HuH-7.5 (cell line): ENCODE measurements around the gene DYRK3.
A peak's percentile ranks its signal among the peaks of the same experiment; 100 is the strongest.
"Not testable (repeated sequence)": the region's sequence is repeated elsewhere in the genome, so short reads cannot be mapped to it uniquely, and the experiment has no call there.

ENCODE experiments used
- DNase-seq: peaks from one replicate; pipeline ENCODE4 v3.0.0; 2011; ENCODE audit warnings: low spot score

DYRK3 gene

DNA sequence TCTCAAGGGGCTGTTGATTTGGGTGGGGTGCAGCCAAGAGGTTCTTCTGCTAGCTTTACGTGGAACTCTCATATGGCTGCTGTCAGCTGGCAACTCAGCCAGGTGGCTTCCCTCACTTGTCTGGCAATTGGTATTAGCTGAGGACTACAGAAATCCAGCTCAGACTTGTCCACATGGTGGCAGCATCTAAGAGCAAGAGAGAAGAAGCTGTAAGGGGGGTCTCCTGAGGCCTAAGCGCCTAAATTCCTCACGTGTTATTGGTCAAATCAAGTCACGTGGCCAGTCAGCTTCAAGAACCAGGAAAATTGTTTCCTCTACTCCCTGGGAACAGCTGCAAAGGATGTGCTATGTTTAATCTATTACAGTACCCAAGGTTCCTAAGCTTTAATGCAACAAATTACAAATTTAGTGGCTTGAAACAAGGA lies 4.2 kb upstream of the DYRK3 start:
- DNase-seq, result peak; percentile 33

DNA sequence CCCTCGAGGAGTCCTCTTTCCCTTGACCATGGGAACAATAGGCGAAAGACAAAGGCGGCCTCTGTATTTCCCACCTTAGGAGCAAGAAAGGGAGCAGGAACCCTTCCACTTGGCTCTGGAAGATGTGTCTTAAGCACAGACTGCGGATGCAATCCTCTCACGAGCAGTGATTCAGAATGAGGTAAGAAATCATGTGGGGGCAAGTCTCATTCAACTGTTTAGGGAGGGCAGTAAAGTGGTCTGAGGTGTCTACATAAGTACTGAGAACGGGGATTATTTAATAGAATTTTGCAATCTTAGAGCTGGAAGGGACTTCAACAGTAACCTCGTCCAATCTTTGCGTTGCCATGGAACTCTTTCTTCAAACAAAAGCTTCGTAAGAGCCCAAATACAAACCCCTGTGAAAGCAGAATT lies 1.6 kb upstream of the DYRK3 start:
- no peak for DNase-seq

DNA sequence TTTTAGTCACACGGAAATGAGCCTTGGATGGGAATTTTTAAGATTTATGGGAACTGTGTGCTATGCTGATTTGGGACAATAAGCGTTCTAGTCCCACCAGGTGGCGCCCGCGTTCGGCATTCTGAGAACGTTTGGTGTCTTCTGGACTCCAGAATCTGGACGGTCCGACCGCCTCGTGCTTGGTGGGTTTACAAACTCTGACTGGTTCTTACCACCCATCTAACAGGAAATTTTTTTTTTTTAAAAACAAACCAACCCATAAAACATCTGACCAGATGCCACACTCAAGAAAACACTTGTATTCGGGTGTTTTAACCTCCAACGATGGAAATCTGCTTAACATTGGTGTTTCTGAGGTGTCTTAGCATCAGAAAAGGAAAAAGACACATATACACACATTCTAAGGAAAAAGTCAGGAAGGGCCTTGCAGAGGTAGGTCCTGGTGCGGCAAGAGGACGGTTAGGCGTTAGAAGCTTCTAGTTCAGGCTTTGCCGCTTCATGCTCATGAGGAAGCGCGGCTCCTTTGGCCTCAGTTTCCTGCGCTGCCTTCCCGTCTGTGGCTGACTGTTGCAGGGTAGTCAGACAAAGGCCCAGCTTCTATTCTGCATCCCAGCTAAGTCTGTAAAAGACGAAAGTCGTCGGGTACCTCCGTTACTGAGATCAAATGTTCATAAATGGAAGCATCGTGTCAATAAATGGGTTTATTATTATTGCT lies 814 bp upstream of the DYRK3 start:
- peak; percentile 28 for DNase-seq

DNA sequence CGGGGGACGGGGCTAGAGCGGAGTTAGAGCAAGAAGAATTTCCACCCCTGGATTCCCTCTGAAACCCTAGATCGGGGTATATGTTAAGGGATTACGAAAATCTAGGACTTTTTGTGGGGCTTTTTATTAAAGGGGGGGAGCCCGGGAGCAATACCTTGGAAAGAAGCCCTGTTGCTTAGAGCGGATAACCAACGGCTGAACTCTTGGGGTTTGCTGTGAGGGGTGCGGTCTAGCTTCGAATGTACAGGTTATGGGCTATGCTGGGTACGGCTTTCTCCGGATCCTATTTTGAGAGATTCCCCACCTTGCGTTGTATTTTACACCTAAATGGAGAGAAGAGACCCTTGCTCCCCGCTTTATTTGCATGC lies 626 bp downstream of the DYRK3 start:
- DNase-seq, result no peak

DNA sequence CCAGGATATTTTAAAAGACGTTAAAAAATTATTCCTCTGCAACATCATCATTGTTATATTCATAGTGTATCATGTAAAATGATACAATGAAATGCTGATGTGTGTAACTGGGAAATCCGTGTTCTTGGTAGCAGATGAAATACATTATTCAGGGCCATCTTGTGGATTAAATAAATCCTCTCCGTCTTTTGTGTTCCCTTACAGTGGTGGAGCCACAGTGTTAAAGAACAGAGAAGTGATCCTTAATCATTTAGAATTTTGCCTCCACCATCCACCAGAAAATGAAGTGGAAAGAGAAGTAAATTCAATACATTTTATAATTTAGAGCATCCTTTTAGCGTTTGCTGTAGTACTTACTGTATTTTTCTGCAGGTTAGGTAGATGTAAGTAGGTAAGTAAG lies 1.3 kb downstream of the DYRK3 start:
- DNase-seq, result no peak

DNA sequence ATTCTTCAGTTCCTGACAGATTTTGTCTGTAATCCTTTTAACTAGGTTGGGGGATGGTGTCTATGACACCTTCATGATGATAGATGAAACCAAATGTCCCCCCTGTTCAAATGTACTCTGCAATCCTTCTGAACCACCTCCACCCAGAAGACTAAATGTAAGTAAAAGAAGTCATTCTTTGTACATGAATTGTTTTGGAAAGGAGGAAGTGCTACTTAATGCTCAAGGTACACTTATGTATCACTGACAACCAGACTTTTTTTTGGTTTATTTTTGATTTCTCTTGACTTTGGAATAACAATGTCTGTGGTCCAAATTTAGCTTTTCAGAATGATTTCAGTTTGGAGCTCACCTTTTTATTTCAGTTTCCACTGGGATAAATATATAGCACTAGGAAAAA lies 2.3 kb downstream of the DYRK3 start:
- no peak for DNase-seq

DNA sequence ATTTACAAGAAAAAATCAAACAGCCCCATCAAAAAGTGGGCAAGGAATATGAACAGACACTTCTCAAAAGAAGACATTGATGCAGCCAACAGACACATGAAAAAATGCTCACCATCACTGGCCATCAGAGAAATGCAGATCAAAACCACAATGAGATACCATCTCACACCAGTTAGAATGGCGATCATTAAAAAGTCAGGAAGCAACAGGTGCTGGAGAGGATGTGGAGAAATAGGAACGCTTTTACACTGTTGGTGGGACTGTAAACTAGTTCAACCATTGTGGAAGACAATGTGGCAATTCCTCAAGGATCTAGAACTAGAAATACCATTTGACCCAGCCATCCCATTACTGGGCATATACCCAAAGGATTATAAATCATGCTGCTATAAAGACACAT lies 6.7 kb downstream of the DYRK3 start:
- not testable (repeated sequence) for DNase-seq

DNA sequence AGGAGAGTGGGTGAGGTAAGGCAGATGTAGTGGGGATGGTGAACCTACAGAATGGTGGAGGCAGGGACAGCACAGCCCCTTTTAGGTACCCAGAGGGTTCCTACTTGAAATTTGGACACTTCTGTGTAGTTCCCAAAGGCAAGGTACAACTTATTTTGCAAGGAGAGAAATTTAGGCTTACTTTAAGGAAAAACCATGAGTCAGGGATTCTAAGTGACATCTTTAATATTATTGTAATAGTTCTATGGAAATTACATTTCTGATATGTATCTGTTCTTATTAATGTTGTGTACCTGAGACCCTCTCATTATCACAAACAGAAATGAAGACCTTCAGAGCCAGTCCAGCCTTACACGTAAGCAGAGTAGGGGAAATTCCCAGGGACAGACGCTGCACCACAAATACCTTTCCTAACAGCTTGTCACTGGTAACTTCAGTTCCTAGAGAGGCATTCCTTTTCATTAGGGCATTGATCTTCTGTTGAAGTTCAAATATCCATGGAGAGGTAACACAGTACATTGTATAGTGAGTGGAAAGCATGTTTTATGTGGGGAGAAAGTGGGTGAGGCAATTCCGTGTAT lies 7.9 kb downstream of the DYRK3 start:
- DNase-seq, result no peak

DNA sequence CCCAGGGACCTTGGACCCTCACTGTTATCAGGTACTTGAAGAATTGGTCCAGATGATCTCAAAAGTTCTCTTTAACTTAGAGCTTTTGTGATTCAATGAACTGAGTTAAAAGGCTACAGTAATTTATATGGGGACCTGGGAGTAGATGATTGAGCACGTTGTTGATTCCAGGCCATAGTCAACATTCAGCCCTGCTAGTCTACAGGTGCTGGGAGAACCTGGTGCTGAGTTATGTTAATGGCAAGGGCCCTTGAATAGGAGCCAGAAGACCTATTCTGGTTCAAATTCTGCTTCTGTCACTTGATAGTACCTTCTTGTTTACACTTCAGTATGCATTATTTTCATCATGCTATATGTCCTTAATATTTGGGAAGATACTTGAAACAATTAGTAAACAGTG lies 11.2 kb downstream of the DYRK3 start:
- DNase-seq, result no peak

DNA sequence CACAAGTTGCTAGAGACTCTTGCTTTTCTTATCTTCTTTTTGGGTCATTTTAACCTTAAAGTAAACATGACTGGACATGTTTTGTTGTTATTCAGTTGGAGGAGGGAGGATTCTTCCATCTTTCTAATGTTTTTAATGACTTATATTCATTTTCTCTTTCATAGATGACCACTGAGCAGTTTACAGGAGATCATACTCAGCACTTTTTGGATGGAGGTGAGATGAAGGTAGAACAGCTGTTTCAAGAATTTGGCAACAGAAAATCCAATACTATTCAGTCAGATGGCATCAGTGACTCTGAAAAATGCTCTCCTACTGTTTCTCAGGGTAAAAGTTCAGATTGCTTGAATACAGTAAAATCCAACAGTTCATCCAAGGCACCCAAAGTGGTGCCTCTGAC lies 11.9 kb downstream of the DYRK3 start:
- no peak for DNase-seq

DNA sequence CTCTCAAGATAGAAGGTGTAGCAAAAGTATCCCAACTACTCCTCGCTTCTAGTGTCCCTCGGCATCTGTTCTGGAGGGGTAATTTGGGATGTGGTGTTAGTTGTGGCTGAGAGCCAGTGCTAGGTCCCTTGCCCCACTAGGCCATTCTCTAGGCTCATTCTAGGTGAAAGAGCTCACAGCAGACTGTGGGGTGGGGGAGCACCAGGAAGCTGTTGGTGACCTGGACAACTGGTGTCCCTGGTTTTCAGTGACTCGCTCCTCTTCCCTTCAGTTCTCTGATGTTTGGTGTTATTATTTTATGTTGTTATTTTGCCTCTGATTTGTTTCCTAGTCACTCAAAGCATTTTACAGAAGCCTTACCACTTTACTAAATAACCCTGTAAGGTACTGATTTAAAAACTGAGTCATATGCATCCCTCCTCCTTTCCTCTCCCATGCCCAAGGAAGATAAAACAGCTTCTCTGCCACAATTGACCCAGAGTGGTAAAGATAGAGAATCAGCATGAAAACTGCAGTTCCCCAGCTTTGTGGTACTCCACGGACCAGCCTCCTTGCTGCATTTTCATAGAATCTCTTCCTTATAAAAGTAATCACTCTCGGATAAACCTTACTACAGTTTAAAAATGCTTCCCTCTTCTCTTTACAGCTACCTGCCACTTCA lies 14.1 kb downstream of the DYRK3 start:
- no peak for DNase-seq

DNA sequence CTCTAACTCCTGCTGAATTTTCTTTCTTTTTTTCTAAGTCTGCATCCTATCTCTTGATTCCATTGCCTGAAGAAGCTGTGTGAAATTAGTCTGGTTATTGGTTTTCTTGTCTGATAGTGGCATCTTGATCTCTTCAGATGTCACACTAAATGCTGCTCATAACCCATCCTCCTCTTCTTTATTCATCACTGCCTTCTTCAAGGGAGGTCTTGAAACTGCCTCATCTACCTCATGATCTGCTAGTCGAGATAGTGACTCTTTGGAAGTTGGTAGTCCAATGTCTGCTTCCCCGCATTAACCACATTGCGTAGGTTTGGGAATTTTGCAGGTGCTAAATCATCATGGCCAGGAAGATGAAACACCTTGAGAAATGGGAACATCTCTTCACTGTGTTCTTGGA lies 15.7 kb downstream of the DYRK3 start:
- no peak for DNase-seq

DNA sequence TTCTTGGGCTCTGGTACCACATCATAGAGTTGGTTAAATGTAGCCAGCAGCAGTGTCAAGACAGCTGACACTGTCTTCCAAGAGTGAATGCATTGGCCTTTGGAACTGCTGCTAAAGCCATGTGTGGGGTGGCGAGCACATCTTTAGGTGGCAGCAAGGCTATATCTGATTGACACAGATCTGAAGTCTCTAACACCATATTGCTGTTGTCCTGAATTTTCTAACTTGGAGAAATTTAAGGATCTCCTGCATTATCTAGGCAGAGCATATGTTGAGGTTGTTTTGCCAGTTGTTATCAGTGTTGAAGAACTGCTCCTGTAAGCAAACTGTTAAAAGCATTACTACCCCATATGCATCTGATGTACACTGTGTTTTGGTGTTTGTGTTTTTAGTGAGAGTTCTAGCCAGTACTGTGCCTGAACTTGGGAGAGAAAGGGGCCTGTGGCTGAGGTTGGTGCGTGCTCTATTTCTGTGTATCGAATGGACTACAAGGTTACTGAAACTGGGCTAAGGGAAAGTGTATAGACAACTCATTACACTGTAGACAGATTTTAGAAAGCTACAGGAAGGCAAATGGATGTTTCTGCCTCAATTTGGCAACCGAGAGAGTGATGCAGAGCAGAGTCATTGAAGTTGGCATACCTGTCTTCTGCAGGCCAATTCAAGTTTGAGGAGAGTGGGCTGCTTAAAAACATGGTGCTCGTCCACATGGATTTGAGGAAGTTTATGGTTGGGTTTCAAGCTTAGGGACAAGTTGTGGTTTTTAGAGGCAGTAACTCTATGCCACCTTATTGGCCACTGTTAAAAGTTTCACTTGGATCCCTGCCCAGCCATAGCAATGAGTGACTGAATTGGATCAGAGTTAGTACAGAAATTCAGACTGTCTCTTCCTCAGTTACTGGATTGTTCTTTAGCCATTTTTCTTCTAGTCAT lies 16.9 kb downstream of the DYRK3 start:
- no peak for DNase-seq

DNA sequence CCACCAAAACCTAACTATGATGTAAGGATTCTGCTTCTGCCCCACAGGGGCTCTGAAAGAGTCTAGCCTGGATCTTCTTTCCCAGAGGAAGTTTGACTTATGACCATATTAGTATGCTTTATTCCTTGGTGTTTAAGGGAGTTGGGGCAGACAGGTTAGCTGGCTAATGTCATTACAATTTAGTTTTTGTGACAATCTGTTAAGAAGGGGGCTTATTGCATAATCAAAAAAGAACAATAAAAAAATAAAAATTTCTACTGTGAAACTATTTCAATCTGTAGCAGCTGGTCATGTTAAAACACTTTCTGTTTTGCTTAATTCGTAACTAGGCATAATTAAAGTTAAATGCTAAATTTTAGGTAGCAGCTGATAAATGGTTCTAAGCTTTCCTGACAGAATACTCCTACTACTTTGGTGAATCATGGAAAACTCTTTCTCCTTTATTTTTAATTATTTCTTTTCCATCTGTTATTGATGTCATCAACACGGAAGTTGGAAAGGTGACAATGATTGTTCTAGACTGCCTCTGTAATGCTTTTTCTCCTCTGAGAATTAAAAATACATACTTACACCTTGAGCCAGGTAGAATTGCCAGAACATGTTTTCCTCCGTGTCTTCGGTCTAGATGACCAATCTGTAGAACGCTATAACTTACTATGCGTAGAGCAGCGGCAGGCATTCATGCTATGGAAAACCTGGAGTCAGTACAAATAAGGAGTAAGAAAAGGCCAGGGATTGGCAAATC lies 18.6 kb downstream of the DYRK3 start:
- DNase-seq, result no peak

DNA sequence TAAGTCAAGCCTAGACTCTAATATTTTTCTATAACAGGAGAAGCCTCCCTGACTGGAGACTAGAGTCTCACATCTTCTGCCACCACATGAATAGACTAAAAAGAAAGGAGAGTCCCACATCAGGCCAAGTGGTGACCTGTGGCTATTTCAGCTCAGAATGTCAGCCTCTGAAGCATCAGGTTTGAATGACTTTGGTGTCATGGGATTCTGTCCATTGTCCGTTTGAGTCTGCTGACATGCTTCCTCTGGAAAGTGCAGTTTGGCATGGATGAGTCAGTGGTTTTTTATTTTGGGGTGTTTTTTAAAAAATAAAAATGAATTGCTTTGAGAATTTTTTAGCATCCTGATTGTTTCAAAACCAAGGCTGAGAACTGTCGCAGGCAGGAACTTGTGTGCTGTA lies 19.5 kb downstream of the DYRK3 start:
- no peak for DNase-seq

DNA sequence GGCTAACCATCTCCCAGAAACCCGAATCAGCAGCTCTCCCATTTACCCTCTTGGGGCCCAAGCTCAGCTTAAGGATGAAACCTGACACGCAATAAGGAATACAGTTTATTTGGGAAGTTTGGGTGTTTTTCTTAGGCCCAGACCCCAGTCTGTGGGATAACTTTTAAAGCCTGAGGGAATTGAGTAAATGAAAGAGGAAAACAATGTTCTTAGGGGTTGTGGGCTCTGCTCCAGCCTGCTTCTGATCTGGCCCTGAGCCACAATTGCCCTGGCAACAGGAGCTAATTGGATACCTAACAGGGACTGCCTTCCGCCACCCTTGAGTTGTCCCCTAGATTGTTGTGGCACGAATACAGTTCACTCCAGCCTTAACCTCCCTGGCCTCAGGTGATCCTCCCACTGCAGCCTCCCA lies 20.1 kb downstream of the DYRK3 start:
- DNase-seq, result no peak

DNA sequence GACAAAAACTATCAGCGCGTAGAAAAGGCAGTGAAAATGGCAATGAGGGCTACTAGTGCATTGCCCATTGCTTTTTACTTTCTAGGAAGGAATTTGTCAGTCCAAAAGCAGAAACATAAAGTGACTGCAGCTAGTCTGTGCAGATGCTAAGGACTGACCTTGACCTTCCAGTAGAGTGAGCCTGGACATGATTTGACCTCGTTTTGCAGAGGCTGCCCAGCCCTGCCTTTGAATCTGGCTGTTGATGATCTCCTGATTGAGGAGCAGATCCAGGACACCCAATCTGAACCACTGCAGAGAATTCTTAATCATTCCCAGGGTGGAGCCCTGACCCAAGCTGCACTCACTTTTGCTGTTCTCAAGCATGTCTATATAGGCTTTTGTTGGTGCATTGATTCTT lies 21.6 kb downstream of the DYRK3 start:
- DNase-seq, result no peak

DNA sequence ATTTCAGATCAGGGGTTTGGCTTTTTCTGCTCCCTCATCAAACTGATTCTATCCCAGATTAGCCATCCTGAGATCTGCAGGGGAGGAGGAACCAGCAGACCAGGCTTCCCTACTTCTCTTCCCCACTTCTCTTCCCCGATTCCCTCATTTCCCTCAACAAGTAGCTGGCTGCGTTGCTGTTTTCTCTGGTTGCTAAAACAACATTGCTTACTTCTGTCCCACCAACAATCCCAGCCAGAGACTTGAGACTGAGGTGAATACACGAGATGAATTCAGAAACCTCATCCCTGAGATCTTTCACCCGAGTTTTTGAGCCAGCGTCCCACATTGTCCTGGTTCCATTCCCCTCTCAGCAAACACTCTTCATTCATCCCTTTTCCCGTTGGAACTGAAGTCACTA lies 22.4 kb downstream of the DYRK3 start:
- no peak for DNase-seq

DNA sequence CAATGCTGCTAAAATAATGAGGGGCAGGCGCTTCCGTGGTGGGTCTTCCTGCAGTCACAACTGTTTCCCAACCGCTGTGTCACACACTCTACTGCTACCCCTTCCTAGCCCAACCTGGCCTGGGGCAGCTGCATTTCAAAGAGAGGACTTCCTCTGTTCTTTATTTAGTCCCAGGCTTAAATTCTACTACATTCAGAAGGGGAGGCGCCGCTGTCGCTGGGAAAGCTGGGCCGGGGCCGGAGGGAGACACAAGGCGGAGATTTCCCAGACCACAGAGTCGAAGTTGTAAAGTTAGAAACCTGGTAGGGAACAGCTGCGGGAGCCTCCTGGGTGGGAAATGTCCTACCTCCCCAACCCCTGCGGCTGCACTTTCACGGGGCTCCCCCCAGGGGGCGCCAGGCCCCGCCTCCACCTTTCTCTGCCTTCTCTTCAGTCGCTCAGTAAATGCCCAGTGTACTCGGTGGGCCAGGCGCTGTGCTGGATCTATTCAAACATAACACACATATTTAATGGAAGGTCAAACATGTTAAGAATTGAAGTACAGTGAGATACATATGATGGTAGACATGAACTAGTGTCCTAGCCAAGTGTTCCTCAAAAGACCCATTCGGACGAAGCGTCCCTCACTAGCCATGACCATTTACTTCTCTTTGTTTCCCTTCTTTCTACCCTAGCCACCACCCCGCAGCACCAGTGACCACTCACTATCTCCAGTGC lies 23.1 kb downstream of the DYRK3 start:
- DNase-seq, result peak; percentile 30

DNA sequence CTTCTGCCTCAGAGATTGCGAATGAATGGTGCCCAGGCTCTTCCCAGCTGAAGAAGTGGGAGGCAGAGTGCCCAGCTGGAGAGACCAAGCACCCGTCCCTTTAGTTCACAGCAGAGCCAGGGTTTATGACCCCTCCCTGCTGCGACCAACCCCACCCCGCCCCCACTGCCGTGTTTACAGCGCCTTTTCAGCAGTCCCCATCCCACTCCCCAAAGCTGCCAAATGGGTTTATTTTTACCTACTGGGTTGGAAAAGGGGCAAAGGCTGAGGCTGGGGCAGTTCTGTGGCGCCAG lies 23.6 kb downstream of the DYRK3 start:
- DNase-seq, result no peak

DNA sequence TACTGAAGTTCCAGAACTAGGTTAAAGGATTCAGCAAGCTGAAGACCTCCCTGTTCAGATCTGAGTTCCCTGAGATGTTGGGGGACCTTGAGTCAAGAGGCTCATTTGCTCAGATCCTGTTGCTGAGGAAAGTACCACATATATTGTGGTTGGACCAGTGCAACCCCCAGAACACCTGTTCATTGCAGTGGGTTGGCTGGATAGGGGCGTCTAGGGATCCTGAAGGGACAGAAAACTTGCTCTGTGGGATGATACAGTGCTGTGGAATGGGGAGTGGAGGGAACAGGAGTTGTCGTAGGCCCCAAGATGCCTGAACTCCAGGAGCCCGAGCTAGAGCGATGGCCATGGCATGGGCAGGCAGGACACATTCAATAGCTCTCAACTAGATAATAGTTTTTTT lies 24.8 kb downstream of the DYRK3 start:
- DNase-seq, result no peak
